ENCODE results near the gene TOX3.
A peak's percentile ranks its signal among the peaks of the same experiment; 100 is the strongest.

Gene TOX3

DNA sequence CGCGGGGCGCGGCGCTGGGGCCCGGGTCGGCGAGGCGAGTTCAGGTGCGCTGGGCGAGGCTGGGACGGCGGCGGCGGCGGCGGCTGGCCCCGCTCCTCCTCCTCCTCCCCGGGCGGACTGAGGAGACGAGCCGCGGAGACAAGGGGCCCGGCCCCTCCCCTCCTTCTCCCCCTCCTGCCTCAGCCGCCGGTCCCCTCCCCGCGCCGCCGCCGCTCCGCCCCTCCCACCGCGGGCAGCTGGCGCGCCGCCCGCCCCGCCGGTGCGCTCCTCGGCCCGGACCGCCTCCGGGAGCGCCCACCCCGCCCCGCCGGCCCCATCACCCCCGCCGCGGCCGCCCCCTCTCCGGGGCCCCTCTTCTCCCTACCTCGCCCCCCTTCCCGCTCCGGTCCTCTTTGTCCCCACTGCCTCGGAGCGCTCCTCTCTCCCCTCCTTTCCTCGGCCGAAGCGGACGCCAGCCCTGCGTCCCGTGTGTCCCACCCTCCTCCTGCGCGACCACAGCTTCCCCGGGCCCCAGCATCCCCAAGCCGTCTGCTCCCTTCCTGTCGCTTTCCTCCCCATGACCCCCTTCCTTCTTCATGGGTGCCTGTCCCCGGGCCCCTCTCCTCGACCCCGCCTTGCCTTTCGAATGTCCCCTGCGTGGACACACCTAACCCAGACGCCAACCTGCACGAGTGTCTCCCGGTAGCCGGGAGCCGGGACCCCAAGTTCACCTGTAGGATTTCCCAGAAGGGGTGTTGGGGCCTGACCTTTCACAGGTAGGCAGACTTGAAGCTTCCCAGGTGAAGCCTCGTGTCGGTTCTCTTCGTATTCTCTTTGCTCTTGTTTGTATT, at the start of gene TOX3:
Gene TOX3 (minus strand): TSS at position 140 of the 830 bp plus-strand sequence. CDS start 420 bp downstream, outside the sequence.
- DNase-seq = peak; percentile 67

DNA sequence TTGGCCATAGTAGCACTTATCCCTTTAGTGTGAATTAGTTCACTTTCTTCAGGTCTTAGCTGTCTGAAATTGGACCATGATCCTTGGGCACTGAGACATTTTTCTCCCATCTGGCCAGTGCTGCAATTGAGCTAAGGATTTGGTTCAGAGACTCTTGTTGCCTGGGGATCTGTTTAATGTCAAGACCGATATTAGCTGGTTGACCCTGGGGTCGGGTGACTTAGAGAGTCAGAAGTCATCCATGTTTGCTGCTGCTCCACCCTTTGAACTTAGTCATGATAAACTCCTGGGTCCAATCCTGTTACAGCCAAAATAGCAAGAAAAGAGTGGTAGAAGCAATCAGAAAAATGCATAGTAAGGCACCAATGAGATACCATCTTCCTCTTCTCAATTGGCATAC, 45.8 kb upstream of the TOX3 start:
- no peak for DNase-seq

DNA sequence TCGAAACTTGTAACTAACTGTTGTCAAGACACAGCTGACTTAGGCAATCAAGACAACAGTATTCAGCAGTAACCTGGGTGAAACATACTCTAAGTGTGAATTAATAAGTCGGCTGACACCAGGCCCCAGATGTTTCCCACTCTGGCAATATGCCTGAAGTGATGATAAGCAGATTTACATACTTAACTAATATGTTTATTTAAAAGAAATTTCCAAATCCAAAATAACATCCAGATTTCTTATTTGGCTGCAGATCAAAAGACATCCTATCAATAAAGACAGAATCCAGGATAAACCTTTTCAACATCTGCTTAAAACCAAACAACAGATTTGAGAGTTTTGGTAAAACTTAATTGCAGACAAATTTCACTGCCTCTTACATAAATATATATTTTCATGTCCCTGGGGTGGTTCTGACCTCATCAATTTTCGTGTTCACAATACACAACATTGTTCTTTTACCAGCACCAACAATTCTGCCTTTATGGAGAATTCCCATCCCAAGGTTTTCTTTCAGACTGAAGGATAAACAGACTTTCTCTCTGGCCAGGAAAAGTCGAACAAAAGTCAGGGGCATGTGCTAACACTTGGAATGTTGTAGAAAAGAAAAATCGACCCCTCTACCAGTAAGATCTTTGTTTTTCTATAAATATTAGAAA, 45.1 kb upstream of the TOX3 start:
- no peak for DNase-seq

DNA sequence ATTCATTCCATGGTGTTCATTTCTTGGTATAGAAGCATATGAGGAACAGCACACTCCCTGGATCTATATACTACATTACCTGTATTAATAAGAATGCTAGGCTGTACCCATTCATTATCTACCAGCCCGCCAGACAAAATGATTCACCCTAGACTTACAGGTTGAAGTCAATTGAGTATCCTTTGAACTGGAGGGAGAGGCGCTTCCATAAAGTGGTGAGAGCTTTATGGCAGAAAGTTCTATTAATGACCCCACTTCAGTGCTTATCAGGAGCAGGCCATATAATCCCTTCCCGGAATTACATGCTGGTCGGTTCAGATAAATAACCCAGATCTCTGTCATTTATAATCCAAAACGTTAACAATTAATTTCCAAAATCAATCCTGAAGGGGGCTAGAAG, 44.5 kb upstream of the TOX3 start:
- no peak for DNase-seq

DNA sequence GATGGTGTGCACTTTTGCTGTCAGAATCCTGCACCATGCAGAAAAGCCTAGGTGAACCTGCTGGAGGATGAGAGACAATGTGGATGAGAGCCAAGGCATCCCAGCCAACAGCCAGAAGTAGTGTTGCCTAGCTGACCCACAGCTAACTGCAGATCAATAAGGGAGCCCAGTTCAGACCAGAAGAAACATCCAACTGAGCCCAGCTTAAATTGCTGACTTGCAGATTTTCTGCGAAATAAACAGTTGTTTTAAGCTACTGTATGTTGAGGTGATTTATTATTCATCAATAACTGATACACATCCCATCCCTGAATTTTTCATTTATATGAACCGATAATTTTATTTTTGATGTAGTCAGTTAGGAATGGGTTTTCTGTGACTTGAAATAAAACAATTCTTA, 39.2 kb upstream of the TOX3 start:
- DNase-seq = no peak

DNA sequence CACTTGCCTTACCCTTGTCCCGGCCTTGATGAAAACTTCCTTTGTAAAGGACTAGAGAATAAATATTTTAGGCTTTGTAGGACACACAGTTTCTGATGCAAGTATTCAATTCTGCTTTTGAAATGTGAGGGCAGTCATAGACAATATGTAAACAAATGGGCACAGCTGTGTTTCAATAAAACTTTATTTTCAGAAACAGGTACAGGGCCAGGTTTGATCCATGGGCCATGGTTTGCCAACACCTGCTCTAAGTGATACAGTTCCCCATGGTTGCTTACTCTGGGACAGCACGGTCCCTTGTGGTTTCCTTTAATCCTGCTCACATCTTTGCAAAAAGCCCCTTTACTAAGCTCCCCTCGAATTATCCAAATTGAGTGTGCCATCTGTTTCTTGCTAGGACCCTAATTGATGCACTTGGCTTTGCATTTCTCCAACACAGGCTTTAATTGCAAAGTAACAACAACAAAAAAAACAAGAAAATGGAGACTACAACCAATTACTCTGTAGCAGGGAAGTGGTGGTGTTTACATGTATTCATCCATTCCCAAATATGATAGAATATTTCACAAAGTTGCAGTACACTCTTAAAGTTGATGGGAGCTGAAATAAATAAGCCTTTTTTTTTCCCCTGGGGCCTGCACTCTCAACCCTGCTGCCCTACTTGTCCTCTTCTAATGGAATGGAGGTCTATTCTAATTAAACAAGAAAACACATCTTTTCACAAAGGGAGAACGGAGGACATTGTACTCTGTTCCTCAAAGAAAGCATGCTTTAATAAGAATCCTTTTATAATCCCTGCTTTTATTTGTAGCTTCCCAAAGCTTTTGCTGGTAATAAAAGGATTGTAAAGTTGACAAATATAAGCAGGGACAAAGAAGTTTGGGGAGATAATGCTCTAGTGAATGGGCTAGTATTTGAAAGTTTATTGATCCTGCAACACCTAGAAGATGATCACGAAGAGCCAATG, 37.7 kb upstream of the TOX3 start:
- no peak for DNase-seq

DNA sequence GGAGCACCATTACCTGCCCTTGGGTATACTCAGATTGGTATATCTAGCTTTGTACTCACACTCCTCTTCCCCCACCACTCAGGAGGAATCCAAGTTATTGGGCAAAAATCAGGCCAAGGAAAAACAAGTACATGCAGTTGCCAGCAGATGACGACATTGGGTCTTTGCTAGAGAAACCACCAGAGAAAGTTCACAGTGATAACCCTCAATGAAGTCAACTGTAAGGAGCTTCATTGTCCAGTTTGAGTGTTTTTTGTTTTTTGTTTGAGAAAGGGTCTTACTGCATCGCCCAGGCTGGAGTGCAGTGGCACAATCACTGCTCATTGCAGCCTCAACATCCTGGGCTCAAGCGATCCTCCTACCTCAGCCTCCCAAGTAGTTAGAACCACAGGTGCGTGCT, 34.6 kb upstream of the TOX3 start:
- DNase-seq = no peak

DNA sequence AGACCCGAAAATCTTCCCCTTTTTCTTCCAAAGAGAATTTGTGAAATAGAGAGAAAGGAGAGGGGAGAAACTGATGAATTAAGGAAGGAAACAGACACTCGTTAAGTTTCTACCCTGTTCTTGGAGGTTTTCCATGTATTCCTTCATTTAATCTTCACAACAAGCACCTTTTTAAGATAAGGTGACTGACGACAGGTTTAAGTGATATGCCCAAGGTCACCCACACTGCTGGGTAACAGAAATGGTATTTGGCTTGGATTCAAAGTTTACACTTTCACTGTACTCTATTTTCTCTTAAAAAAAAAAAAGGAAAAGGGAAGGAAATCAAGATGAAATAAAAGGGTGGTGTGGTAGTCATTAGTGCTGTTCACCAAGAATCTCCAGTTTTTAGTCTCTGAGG, 33.5 kb upstream of the TOX3 start:
- no peak for DNase-seq

DNA sequence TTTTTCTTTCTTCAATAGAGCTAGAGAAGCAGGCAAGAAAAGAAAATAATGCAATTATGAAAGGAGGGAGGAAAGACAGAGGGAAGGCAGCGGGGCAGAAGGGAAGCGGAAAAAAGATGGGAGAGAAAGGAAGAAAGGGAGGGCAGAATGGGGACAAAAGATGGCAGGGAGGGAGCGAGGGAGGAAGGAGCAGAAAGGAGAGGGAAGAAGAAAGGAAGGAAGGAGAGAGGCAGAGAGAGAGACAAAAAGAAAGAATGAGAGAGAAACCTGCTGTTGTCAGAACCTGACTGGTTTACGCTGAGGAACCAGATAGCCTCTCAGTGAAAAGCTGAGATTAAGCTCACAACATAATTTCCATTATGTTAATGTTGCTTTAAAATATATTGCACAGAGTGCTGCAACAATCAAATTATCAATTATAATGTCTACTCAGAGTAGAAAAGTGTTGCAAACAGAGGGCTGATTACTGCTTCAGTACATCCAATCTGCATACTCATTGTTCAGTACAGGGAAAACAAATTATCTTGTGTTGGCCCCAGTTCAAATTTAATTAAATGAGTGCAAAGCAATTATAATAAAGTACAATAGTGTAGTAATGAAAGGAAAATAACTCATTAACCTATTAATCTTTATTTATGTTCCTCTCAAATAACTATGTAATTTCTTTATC, 32.0 kb upstream of the TOX3 start:
- DNase-seq = peak; percentile 20

DNA sequence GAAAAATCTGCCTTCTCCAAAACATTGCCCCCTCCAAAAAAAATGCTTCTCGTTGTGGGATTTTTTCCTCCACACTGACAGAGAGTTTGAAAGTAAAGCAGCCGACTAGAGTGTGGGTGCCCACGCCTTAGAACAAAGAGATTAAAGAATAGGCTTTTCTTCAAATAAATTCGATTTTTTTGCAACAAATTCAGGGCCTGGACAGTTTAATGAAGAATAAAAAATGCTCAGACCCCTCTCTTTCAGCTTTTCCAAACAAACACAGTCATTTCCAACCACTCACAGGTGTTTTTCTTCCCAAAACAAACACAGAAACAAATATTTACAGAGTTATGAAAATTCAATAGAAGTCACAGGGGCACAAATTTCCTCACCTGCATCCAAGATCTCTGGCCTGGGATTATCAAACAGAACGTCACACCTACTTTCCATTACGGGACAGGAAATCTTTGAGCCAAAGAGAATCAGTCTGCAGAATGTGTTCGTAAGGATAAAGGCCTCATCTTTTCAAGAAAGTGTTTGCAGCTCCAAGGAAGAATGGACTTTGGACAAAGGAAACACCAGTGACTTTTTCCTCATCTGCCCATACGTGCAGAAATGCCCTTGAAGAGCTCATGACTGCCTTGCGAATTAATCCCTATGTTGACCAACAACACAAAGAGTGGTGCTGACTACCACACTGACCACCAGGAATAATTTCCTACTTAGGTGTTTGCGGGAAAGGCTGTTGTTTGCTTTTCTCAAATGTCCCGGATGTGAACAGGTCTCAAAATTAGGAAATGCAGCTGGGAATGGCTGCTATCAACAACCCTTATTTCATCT, 31.3 kb upstream of the TOX3 start:
- no peak for DNase-seq

DNA sequence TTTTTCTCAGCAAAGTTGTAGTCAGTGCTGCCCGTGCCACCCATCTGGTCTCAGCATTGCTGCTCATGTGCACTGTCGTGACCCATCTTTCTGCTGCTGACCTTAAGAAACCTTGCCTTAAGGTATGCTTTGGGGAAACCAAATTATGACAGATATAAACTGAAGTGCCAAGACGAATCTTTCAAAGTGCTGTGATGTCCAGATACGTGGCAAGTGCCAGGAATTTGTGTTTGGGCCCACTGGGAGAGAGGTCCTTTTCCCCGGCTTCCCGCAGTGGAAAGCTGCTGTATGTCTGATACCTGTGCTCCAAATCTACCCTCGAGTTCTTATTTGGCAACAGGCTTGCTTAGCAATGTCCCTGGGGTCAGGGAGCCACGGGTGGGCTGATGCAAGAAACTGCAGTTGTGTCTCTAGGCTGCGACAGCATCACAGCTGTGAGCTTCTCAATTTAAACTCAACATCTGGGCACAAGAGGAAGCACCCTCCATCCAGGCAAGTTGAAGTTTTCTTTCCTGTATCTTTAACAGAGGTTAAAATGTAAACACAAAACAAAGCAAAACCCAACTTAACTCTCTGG, 30.3 kb upstream of the TOX3 start:
- no peak for DNase-seq

DNA sequence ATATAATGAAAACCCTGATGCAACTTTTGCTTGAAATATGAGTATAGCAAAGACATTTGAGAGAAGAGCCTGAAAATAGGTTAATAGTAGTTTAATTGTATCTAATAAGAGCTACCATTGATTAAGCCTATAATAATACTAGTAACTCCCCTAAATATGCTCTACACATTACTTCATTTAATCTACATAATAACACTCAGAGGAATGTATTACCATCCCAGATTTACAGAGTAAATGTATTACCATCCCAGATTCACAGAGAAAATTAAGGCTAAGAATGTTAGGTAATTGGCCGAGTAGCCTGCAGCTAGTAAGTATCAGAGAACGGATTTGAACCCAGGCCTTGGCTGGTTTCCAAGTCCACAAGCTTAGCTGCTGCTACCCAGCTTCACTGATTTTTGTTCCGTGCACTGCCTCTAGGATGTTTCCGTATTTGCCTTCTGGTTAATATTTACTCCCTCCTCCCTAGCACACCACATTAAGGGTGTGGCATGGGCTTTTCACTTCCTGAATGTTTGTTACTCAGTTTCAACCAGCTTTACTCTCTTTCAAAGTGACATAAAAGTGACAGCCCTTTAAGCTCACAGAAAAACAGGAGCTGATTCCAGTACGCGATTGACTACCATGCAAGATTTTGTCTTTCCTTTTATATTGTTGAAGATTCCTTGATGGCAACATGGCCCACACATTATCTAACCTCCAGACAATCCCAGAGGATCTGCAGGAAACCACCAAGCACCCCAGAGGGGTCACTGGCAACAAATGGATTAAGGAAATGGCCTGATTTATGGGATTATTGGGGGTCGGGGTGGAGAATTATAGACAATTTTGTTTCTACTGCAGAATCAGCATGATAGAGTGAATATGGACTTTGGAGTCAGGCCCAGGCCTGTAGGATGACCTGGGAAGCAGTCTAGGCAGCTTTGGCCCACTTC, 26.7 kb upstream of the TOX3 start:
- no peak for DNase-seq

DNA sequence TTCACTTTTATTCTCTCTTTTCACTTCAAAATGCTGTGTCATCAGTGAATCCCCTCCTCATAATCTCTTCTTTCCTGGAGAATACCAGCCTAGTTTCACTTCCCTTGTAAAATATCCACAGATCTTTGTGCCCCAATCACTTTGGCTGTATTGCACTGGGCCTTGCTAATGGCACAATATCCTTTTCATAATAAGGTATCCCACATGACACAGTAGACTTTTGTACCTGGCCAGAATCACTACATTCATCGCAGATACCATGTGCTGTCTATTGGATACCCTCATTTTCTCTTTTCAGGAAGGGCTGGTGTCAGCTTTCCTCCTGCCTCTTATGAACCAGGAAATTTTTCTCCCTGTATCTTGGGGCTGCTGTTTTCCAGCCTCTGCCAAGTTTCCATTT, 25.7 kb upstream of the TOX3 start:
- DNase-seq = no peak

DNA sequence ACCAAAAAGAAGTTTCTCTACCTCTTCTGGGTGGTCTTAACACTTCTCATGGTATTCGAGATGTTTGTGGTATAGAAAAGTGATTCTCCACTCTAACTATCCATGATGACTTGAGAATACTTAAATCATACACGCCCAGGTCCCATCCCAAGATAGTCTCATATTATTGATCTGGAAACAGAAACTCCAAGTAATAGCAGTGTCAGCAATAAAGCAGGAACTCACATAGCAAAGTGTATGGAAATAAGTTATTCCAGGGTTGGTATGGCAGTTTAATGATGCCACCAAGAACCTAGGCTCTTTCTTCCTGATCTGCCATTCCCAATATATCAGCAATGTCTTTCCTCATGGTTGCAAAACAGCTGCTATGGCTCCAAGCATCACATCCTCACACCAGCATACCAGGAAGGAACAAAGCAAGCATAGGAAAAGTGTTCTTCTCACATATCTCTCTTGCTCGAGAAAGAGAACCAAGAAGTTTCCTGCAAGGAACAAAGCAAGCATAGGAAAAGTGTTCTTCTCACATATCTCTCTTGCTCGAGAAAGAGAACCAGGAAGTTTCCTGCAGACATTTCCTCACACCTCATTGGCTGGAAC, 23.6 kb upstream of the TOX3 start:
- DNase-seq = no peak

DNA sequence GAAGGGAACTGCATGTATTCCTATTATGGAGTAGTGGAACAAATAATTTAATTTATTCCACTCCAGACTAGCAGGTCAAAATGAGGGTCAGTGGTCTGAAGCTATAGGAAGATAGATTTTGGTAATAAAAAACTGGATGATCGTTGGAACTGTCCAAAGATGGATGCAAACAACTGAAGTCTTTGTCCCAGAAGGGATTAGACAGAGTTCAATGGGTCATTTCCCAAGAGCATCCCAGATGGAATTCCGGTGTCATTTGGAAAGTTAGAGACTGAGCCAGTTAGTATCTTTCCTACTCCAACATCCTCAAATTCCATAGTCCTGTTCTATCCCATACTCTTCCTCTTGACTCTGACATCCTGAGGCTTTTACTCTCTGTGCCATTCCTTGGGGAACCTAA, 22.8 kb upstream of the TOX3 start:
- no peak for DNase-seq

DNA sequence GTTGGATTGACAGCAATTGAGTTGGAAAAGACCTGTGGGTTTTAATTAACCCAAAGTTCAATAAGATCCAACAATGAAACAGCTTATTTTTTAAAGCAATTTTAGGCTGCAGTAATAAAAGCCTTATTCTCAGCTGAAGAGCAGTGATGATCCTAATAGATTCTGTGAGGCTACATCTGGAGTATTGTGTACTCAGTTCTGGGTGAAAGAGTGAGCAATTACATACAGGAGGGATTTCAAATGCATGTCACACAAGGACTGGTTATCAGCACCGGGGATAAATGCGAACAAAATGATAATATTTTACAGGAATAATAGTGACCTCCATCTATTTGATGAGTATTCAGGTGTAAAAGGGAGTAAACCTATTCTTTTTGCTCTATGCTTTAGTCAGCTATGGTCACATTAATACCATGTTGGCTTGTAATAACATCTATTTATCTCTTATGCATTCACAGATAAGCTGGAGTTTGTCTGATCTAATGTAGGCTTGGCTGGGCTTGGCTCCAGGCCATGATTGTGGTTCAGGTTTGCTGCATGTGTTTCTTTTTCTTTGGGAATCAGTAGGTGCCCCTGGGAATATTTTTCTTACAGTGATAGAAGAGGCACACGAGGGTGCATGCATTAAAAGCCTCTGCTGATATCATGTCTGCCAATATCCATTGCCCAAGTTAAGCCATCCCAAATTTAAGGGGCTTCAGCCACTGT, 22.2 kb upstream of the TOX3 start:
- no peak for DNase-seq

DNA sequence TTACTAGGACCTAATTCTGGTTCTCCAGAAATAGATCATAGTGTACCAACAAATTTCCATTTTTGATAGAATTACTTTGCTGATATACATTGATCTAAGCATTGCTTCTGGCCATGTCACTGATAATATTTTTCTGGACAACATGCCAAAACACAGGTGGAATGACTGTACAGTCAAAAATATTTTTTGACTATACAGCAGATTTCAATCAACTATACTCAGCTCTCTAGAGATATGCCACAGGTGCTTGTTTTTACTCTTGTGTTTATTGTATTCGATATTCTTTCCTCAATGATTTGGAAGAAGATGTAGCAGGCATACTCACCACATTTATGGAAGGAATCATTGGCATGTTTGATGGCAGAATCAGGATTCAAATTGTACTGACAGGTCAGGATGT, 21.6 kb upstream of the TOX3 start:
- no peak for DNase-seq

DNA sequence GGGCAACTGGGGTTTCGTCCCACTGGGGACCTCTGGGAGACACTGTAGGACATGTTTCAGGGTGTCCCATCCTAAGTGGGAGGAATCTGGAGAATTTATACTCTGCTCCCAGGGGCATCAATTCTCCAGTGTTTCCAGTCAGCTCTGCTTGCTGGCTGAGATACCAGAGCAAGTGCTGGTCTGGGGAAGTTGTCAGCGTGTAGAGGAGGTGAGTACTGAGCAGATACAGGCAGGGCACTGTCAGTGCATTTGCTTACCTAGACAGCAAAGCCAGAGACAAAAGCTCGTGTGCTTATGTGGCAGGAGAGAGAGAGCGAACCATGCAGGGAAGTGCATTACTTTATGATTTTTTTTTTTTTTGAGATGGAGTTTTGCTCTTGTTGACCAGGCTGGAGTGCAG, 20.2 kb upstream of the TOX3 start:
- DNase-seq = no peak
